GM21360 (cell line): Measurements from ENCODE around the gene SOX12.
A peak's percentile ranks its signal among the peaks of the same experiment; 100 is the strongest.

Source experiments
- ATAC-seq: cut with Tn5 transposase; IDR thresholded peaks from one replicate; pipeline ENCODE4 v1.9.1; 2021; ENCODE audit warnings: mild to moderate bottlenecking, moderate library complexity; ENCODE audit not compliant: unreplicated experiment

The SOX12 gene

GRCh38 chr20:301886-302848, 23.2 kb upstream of the SOX12 start:
- ATAC-seq, result no peak

DNA sequence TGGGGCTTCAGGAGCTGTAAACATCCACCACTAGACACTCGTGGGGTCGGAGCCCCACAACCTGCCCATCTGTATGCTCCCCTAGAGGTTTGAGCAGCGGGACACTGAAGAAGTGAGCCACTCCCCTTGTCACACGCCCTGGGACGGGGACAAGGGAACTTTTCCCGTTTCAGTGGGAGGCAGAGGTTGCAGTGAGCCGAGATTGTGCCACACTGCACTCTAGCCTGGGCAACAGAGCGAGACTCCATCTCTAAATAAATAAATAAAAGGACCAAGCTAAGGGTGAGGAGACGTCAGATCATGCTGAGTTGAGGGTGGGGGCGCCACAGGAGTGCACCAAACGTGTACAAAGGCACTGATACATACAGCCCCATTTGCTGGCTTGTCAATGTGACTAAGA, 19.6 kb upstream of the SOX12 start:
- ATAC-seq, result no peak

GRCh38 chr20:308427-309038, 16.8 kb upstream of the SOX12 start:
- no peak for ATAC-seq

GRCh38 chr20:309306-309840, 16.0 kb upstream of the SOX12 start:
- ATAC-seq, result no peak

GRCh38 chr20:309841-310644, 15.3 kb upstream of the SOX12 start:
- ATAC-seq, result peak; percentile 85

DNA sequence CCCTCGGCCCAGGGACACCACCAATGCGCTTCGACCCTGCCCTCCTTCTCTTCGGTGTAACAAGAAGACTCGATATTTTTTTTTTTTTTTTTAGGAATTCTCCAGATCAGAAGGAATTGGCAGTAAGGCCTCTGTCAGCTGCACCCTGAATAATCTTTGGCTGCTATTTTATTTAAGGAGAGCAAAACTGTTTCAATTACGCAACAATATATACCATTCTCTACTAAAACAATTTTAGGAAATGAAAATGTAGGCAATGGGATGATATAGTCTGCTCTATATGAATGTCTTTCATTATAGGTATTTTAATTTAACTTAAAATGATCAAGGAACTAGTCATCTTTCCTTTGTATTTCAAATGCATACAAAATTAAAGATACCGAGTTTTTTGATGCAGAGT, 14.7 kb upstream of the SOX12 start:
- ATAC-seq, result no peak

DNA sequence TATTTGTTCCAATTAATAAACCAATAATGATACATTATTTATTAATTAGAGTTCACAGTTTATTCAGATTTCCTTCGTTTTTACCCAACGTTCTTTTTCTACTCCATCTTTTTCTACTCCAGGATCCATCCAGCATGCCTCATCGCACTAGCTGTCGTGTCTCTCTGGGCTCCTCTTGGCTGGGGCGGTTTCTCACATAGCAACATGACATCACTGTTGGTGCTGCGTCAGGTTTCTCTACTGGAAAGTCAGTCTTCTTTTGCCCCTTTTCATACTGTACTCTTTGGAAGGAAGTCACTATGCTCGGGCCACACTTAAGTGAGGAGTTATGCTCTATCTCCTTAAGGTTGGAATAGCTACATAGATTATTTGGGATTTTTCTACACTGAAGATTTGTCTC, 13.7 kb upstream of the SOX12 start:
- no peak for ATAC-seq

DNA sequence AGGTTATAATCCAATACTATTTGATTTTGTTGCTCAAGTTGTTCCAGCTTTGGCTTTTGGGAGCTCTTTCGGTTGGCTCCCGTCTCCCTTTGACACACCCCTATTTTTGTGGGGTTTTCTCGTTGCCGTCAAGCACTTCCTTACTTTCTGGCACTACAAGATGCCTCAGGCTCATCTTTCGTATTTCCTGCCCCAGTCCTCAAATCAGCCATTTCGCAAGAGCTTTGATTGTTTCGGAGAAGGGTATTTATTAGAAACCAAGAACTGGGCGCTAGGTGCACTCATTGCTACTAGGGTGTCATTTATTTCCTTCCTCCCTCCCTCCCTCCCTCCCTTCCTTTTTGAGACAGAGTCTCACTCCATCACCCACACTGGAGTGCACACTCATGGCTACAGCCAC, 13.3 kb upstream of the SOX12 start:
- no peak for ATAC-seq

DNA sequence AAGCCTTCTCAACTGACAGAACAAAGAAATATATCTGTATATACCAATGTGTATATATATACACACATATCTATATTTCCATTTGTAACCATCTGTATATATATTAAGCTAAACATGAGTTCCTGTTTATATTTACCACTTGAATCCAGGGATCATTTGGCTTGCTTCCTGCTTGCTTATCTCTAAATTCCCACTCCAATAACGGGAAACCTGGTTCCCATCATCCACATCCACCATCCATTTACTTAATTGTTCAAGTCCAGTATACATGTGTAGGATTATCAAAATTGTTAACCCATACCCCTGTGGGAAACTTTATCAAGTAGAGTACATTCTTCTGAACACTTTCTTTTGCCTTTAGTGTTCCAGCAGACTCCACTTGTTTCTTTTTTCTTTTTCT, 12.5 kb upstream of the SOX12 start:
- ATAC-seq, result no peak

GRCh38 chr20:313402-313801, 11.9 kb upstream of the SOX12 start:
- no peak for ATAC-seq

- no peak for ATAC-seq
Measured at GRCh38 chr20:313948-314347, 11.4 kb upstream of the SOX12 start.

GRCh38 chr20:316316-317068, 8.9 kb upstream of the SOX12 start:
- no peak for ATAC-seq

DNA sequence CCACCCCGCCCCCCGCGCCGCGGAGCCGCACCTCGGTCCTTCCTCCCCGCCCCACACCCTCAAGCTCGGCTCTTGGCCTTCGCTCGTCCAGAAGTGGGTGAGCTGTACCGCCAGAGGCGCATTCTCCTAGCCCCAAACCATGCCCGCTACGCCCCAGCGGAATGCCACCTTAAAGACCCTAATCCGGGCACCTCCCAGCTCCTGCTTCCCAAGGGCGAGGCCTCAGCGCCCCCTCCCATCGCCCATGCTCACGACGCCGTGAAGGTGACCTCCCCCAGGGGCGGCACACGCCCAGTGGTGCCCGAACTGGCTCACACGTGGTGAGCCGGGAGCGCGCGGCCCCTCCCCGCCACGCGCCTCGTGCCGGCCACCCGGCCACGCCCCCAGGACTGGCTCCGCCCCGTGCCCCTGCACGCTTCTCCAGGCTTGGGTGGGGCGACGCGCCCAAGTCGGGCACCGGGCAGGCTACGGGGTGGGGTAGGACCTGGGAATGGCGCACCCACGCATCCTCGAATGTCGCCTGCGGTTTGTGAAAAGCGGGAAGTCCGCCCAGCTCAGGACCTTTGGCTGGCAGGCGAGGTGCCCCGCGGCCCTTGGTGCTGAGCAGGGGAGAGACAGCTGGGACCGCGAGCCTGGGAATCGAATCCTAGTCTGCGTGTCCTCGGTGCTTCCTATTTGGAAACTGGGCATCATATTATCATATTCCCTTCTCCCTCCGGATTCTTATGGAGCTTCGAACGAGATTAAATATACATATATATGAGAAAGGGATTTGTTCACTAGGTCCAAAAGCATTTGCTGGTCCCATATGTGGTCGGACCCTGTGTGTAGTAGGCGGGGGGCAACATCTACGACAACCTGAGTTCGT, 941 bp upstream of the SOX12 start:
- ATAC-seq, result peak; percentile 42

- ATAC-seq, result no peak
Measured at GRCh38 chr20:325889-326644, 715 bp downstream of the SOX12 start.

DNA sequence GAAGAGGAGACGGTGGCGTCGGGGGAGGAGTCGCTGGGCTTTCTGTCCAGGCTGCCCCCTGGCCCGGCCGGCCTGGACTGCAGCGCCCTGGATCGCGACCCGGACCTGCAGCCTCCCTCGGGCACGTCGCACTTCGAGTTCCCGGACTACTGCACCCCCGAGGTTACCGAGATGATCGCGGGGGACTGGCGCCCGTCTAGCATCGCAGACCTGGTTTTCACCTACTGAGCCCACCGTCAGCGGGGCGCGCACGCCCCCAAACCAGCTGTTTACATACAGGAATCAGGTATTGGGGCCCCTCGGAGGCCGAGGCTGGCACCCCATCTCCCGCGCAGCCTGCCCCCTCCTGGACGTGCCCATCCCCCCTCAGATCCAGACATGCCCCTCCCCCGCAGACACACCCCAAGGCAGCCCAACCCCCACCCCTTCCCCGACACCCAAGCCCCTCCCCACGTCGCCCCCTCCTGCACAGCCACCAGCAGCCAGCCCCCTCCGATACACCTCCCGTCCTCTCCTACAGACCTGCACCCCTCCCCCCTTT, 1.4 kb downstream of the SOX12 start:
- ATAC-seq, result no peak

DNA sequence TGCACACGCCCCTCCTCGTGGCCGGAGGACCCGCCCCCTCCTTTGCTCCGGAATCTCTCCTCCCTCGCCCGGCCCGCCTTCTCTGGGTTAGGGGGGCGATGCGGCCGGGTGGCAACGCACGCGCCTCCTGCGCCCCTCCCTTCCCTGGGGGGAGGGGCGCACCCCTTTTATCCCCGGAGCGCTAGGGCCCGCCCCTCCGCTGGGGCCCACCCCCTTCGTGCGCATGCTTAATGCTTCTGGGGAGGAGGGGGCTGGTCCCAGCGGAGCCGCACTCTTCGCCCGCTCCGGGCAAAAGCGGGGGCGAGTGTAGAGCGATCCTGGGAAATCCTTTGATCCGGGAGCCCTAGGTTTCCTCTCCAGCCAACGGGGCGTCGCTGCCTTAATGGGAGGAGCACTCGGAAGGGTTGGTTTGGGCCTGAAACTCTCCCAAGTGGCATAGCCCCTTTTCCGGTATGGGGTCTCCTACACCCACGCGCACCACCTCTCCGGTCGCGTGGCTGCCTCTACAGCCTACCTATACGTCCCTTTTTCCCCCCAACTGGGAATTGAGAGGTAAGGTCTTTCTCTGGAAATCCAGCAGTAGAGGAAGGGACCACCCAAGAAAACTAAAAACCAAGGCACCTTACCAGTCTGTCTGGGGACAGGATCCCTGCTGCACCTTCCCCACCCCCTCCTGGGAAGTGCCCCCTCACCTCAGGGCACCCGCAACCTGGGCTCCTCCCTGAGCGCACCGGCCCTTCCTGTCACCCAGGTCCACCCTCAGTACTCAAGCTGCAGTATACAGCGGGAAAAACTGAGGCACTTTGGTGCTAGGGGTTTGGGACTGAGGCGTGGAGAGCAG, 2.1 kb downstream of the SOX12 start:
- ATAC-seq, result peak; percentile 19
